GM18505 (cell line): Measurements from ENCODE around the gene GTPBP2.
"Not testable (repeated sequence)": the region's sequence is repeated elsewhere in the genome, so short reads cannot be mapped to it uniquely, and the experiment has no call there.

Source experiments
- ATAC-seq: cut with Tn5 transposase; IDR thresholded peaks from one replicate; pipeline ENCODE4 v1.9.1; 2021; ENCODE audit not compliant: unreplicated experiment
- POLR2A ChIP-seq: IDR thresholded peaks from 4 replicates; pipeline ENCODE4 v1.6.1; 2011; ENCODE audit warnings: borderline replicate concordance; ENCODE audit not compliant: insufficient read depth, insufficient read length; ENCODE audit errors: extremely low read depth

The GTPBP2 gene

DNA sequence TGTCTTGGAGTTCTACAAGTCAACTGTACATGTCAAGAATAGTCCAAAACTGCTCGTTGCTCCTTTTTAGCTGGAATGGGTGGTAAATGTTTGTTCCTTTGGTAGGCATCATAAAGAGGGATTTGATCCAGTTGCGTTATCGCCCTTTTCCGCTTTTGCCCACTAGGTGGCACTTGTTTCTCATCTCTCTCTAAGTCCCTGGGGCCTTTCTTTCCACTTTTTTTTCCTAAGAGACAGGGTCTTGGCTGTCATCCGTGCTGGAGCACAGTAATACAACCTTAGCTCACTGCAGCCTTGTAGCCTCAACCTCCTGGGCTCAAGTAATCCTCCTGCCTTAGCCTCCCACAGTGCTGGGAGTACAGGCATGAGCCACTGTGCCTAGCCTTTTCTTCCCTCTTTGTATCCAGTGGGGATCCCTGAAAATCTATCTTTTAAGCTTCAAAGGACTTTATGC, 20.7 kb downstream of the GTPBP2 start:
- no peak for TF ChIP-seq POLR2A
- ATAC-seq: no peak

DNA sequence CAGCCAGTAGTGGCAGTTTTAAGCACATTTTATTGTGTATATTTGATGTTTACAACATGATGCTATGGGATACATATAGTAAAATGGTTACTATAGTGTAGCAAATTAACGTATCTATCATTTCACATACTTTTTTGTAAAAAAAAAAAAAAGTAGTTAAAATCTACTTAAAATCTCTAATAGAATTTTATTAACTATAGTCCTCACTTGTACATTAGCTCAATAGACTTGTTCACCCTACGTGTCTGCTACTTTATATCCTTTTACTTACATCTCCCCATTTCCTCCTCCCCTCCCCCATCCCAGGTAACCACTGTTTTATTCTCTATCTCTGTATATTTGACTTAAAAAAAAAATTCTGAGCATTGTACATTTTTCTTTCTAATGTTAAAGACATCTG, 23.0 kb downstream of the GTPBP2 start:
- TF ChIP-seq POLR2A: no peak
- no peak for ATAC-seq

GRCh38 chr6:43604174-43604573, 24.9 kb downstream of the GTPBP2 start:
- ATAC-seq: no peak

DNA sequence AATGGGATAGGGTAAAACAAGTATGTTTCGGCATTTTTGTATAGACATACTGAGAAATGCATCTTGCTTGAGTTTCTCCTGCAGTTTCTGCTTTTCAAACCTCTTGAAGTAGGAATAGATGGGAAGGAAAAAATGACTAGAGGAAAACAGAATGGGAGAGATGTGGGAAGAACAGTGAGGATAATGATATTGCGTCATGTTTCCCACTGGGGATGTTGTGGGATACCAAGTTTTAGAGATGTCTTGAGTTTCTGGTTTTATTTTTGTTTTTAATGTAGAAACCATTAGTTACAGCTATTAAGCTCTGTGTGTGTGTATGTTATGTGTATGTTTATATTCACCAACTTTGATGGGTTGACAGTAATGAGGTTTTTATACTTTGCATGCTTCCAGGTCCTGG, 28.5 kb downstream of the GTPBP2 start:
- no peak for ATAC-seq
- no peak for TF ChIP-seq POLR2A

More at GRCh38 chr6:43604174-43604573, 24.9 kb downstream of the GTPBP2 start:
- no peak for TF ChIP-seq POLR2A

- no peak for ATAC-seq
- TF ChIP-seq POLR2A: no peak
Observed at GRCh38 chr6:43593938-43594337, 35.1 kb downstream of the GTPBP2 start.

- ATAC-seq: not testable (repeated sequence)
Observed at GRCh38 chr6:43589564-43589963, 39.5 kb downstream of the GTPBP2 start.

GRCh38 chr6:43588194-43588593, 40.9 kb downstream of the GTPBP2 start:
- no peak for ATAC-seq
- TF ChIP-seq POLR2A: no peak

DNA sequence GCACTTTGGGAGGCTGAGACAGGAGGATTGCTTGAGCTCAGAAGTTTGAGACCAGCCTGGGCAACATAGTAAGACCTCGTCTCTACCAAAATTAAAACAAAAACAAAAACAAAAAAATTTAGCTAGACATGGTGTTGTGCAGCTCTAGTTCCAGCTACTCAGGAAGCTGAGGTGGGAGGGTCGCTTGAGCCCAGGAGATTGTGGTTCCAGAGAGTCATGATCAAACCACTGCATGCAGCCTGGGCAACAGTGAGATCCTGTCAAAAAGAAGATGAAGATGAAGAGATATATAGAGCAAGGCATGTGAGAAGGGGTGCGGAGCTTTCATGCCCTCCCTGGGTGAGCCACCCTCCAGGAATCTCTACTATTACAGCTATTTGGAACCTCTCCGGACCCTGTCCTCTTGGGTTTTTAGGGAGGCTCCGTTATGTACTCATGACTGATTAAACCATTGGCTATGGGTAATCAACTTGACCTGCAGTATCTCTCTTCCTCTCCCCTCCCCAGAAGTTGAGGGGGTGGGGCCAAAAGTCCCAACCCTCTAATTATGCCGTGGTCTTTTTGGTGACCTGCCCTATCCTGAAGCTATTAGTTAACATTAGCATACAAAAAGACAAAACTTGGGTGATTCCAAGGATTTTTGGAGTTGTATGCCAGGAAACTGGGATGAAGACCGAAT, 44.0 kb downstream of the GTPBP2 start:
- ATAC-seq: no peak
- TF ChIP-seq POLR2A: no peak

DNA sequence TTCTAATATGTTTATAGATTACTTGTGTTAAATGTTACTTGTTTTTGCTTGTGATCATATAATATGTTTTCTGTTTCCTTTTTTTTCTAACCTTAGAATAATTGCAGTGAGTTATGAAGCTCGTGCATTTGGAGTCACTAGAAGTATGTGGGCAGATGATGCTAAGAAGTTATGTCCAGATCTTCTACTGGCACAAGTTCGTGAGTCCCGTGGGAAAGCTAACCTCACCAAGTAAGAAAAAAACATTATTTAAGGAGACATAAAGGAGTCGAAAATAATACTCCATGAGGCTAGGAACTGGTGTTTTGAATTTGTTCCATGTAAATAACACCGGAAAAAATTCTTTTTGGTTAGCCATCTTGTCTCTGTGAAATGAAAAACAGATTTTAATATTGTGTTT, 46.2 kb downstream of the GTPBP2 start:
- no peak for TF ChIP-seq POLR2A
- no peak for ATAC-seq

DNA sequence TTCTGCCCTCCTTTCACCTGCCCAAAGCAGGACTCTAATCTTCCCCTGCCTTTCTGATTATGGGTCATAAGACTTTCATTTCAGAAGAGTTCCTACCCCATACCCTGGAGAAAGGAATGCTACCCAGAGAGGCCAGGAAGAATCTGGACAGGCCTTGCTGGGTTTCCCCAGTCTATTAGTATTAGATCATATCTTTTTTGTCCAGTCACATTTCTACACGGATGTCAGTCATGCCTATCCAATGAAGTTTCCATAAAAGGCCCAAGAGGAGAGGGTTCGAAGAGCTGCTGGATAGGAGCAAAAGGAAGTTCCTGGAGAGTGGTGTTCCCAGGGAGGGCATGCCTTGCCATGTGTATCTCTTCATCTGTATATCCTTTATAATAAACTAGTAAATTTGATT, 49.9 kb downstream of the GTPBP2 start:
- TF ChIP-seq POLR2A: no peak
- ATAC-seq: no peak

DNA sequence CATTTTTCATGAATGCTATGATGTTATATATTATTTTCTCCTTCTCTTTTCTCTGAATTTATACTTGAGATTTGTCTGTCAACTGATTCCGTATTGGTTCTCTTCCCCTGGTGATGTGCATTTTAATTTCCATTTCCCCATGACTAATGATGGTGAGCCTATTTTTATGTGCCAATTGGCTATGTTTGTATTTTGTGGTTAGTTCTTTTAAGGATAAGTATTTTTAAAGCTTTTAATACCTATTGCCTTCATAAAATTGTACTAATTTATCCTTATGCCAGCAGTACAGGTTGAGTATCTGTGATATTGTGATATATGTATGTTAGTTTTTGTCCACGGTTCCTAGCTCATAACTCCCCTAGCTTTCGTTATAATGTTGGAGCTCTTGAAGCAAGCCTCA, 50.3 kb downstream of the GTPBP2 start:
- no peak for TF ChIP-seq POLR2A
- ATAC-seq: no peak

DNA sequence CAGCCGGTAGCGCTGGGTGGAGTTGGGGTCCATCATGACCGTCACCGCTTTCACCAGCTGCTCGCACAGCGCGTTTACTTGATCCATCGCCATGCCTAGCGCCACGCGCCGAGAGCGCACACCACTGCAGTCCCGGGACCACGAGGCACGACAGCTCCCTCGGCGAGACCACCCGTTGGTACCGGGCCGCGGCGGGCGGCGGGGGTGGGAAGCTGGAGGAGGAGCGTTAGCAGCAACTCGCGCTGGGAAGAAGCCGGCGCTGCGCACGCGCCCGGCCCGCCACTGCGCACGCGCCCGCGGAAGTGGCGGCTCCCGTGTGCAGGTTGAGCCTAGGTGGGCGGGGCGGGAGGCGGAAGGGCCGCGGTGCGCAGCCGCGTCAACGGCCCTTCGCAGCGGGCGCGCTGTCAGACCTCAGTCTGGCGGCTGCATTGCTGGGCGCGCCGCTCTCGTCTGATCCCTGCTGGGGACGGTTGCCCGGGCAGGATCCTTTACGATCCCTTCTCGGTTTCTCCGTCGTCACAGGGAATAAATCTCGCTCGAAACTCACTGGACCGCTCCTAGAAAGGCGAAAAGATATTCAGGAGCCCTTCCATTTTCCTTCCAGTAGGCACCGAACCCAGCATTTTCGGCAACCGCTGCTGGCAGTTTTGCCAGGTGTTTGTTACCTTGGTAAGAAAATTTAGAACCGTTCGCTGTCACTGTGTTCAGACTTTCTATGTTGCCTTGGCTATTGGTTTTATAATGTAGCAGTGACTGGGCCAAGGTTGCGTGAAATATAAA, 53.1 kb downstream of the GTPBP2 start, which contains the start of the genes POLH and XPO5:
POLH (plus strand) TSS at position 414 of the 780 bp plus-strand sequence. CDS start 6,135 bp downstream, outside the sequence.
XPO5 (minus strand) TSS at position 267 of the 780 bp plus-strand sequence; CDS start at position 93, 174 bp downstream.
- TF ChIP-seq POLR2A: peak; percentile 99
- peak; percentile 88 for ATAC-seq

- TF ChIP-seq POLR2A: no peak
- ATAC-seq: peak; percentile 33
Observed at GRCh38 chr6:43575105-43575771, 53.8 kb downstream of the GTPBP2 start.
